Panc1 (cell line): ENCODE results near the gene ATF1. TPM values are rescaled to one million over a fixed set of nuclear protein-coding genes. Genes with fewer than 3 reads are reported as not detected.

Experiments
- ATAC-seq: fragments of 200-7000 bp; cut with Tn5 transposase; 2 replicates; pipeline ENCODE4 v1.9.1; 2020; ENCODE audit warnings: mild to moderate bottlenecking, moderate library complexity
- Bru-seq: library from RNA; stranded (reverse); fragments of 400-500 nt; gene quantifications from one replicate; lab custom pipeline; 2021; lab: Mats Ljungman, UMichigan
- BruChase-seq, 2 experiments: library from RNA; stranded (reverse); fragments of 400-500 nt; gene quantifications; one replicate each; lab custom pipeline; 2021; lab: Mats Ljungman, UMichigan
- BruUV-seq: library from RNA; stranded (reverse); fragments of 400-500 nt; replicated peaks from 2 replicates; lab custom pipeline; 2021; lab: Mats Ljungman, UMichigan
- CTCF ChIA-PET: fragments of 300-600 bp; sonication (Branson Sonifier 250); formaldehyde crosslinking; loops from one replicate; lab custom pipeline; 2022; ENCODE audit warnings: antibody characterized with exemption; lab: Charles Lee
- POLR2A ChIA-PET: fragments of 300-600 bp; sonication (Branson Sonifier 250); formaldehyde crosslinking; loops from one replicate; lab custom pipeline; 2022; ENCODE audit warnings: antibody characterized with exemption; lab: Charles Lee
- DNase-seq: peaks from one replicate; pipeline ENCODE4 v3.0.0-alpha.2; 2010; ENCODE audit warnings: low read depth, low spot score
- H3K27ac ChIP-seq: 2 replicates; pipeline ENCODE4 v1.5.1; 2011; ENCODE audit warnings: mild to moderate bottlenecking, low read length, inconsistent platforms
- H3K27me3 ChIP-seq: fragments of 200-500 bp; sonication (Bioruptor generic); 2 replicates; pipeline ENCODE4 v1.6.0; 2014; ENCODE audit warnings: low read length, inconsistent platforms; ENCODE audit not compliant: control insufficient read depth, insufficient read depth
- H3K36me3 ChIP-seq: fragments of 200-500 bp; sonication (Bioruptor generic); 2 replicates; pipeline ENCODE4 v1.5.1; 2014; ENCODE audit warnings: inconsistent platforms, mild to moderate bottlenecking, low read length, moderate library complexity; ENCODE audit not compliant: control insufficient read depth, insufficient read depth
- H3K4me1 ChIP-seq: 2 replicates; pipeline ENCODE4 v1.5.1; 2011; ENCODE audit warnings: inconsistent platforms, mild to moderate bottlenecking, low read length, moderate library complexity; ENCODE audit not compliant: control insufficient read depth, insufficient read depth
- H3K4me3 ChIP-seq, 2 experiments: 2 replicates each; pipeline ENCODE4 v1.5.1; 2011 to 2012; ENCODE audit warnings: low read depth in 2 of 2, low read length in 2 of 2, mild to moderate bottlenecking in 2 of 2, inconsistent platforms in 1 of 2, moderate library complexity in 1 of 2
- H3K9me3 ChIP-seq: fragments of 200-500 bp; sonication (Bioruptor generic); 2 replicates; pipeline ENCODE4 v1.5.1; 2014; ENCODE audit warnings: low read depth, mild to moderate bottlenecking, inconsistent platforms, low read length, moderate library complexity; ENCODE audit not compliant: control insufficient read depth, insufficient read depth
- CTCF ChIP-seq: fragments of 450-650 bp; IDR thresholded peaks from 2 replicates; pipeline ENCODE4 v1.5.1; 2017; ENCODE audit warnings: mild to moderate bottlenecking
- POLR2AphosphoS5 ChIP-seq: IDR thresholded peaks from 2 replicates; pipeline ENCODE4 v1.6.1; 2012; ENCODE audit warnings: mild to moderate bottlenecking, low read depth, low read length, moderate library complexity
- REST ChIP-seq, 2 experiments: IDR thresholded peaks; 2 replicates each; pipeline ENCODE4 v1.6.1; 2011 to 2012; ENCODE audit warnings: low read depth in 2 of 2, control low read depth in 1 of 2, low read length in 1 of 2, mild to moderate bottlenecking in 1 of 2, moderate library complexity in 1 of 2; ENCODE audit not compliant: insufficient read depth in 1 of 2
- SIN3A ChIP-seq: IDR thresholded peaks from 2 replicates; pipeline ENCODE4 v1.6.1; 2012; ENCODE audit warnings: low read depth, mild to moderate bottlenecking, low read length, moderate library complexity, borderline replicate concordance; ENCODE audit not compliant: insufficient read depth
- TCF7L2 ChIP-seq: IDR thresholded peaks from 2 replicates; pipeline ENCODE4 v1.6.1; 2011; ENCODE audit warnings: mild to moderate bottlenecking, low read depth, low read length, inconsistent platforms
- in situ Hi-C: cut with HindIII; loops from 2 replicates; pipeline ENCODE4 v1.10.0; 2016; ENCODE audit warnings: low sequenced_read_pairs, low pct_unique_long_range_greater_than_20kb
- intact Hi-C: fragments of 100-400 bp; cut with micrococcal nuclease; formaldehyde crosslinking; loops from one replicate; pipeline ENCODE4 v1.10.0; 2022; ENCODE audit not compliant: unreplicated experiment
- long read RNA-seq: library from polyadenylated mRNA; unstranded; transcript quantifications from one replicate; pipeline ENCODE4 v2.0.0, GENCODE V29; 2021; ENCODE audit not compliant: unreplicated experiment
- polyA plus RNA-seq: library from polyadenylated mRNA; unstranded; fragments of >200 nt; gene quantifications from one replicate; pipeline ENCODE4 v1.2.1, GENCODE V29; 2012; ENCODE audit warnings: missing spikeins; ENCODE audit not compliant: insufficient read length
- total RNA-seq: library from RNA; stranded (reverse); gene quantifications from one replicate; pipeline ENCODE4 v1.2.1, GENCODE V29; 2021; ENCODE audit not compliant: unreplicated experiment

Gene ATF1
- total RNA-seq (52.2 TPM), Bru-seq, nascent RNA (percentile 78 among the genes with signal in this experiment), BruChase-seq, experiment 1, labeled RNA remaining after a 2-hour chase (percentile 76 among the genes with signal in this experiment), BruChase-seq, experiment 2, labeled RNA remaining after a 6-hour chase (percentile 74 among the genes with signal in this experiment)
- polyA plus RNA-seq = 39.2 TPM
- long read RNA-seq, transcript ATF1-201 (7 exons, 2,181 nt) = major isoform, 49 of 73 reads
- long read RNA-seq, partial matches to known transcripts = 11 of 73 reads
- long read RNA-seq, other reads (novel, unspliced or antisense) = 13 of 73 reads

GRCh38 chr12:50763639-50764285 is at the start of gene ATF1:
Gene ATF1, plus strand, starts transcription at chr12:50764101. Its CDS starts 16,045 bp downstream, at chr12:50780146.
- DNase-seq (peak; percentile 61), ATAC-seq (peak; percentile 95)
- peak within 1 kb of the TSS; percentile 86 for H3K27ac ChIP-seq
- ChIA-PET POLR2A (interaction anchor here (0.6 to 0.8 kb wide), 3 partner anchors 179 to 265 kb away, joined by 3 to 14 read pairs (median 4); no protein-coding TSS in a partner anchor), CTCF (interaction anchor here (0.6 kb wide), 2 partner anchors 351 to 408 kb away, joined by 5 to 14 read pairs; no protein-coding TSS in a partner anchor)
- peak within 1 kb of the TSS; percentile 87 to 89 for H3K4me3 ChIP-seq
- peaks cover 25% of the 10 kb centered on the region for H3K4me1 ChIP-seq
- in situ Hi-C loops (no loop called here), intact Hi-C loops (no loop called here)
- no peaks in the 10 kb centered on the region for H3K9me3 ChIP-seq
- H3K27me3 ChIP-seq = no peaks in the 10 kb centered on the region
- TF ChIP-seq SIN3A (0 out of 2 replicates have a peak, but pooled peaks have one; percentile 49), CTCF (no peak), POLR2AphosphoS5 (peak; percentile 97)
- no peaks in the 10 kb centered on the region for H3K36me3 ChIP-seq
- no TSS peak for BruUV-seq

- intact Hi-C loops = no loop called here
- in situ Hi-C loops = no loop called here
- Histone ChIP-seq H3K27me3 (no peaks in the 10 kb centered on the region), H3K4me1 (no peaks in the 10 kb centered on the region), H3K4me3 (no peak overlapping the region), H3K27ac (no peak overlapping the region), H3K9me3 (no peaks in the 10 kb centered on the region), H3K36me3 (peaks cover 7% of the 10 kb centered on the region)
- POLR2A ChIA-PET = no interaction called here
- ATAC-seq = no peak
- CTCF ChIA-PET = no interaction called here
- no TSS peak for BruUV-seq
- TF ChIP-seq SIN3A = no peak
- no peak for TF ChIP-seq TCF7L2
- no peak for DNase-seq
Observed at GRCh38 chr12:50715174-50715573, 48.7 kb upstream of the ATF1 start.

GRCh38 chr12:50718760-50719159 is 45.1 kb upstream of the ATF1 start:
- POLR2A ChIA-PET = no interaction called here
- H3K4me3 ChIP-seq = no peak overlapping the region
- H3K27ac ChIP-seq = no peak overlapping the region
- no TSS peak for BruUV-seq
- DNase-seq (no peak), ATAC-seq (no peak)
- in situ Hi-C loops (no loop called here), intact Hi-C loops (no loop called here)
- TF ChIP-seq REST (IDR thresholded peaks at IDR 0.05; ENCODE audit: insufficient read depth in 1 of 2, low read depth in 2 of 2, low read length in 1 of 2) = no peak
- TF ChIP-seq TCF7L2 = no peak
- CTCF ChIA-PET = no interaction called here
- no peaks in the 10 kb centered on the region for H3K9me3 ChIP-seq
- peaks cover 16% of the 10 kb centered on the region for H3K36me3 ChIP-seq
- H3K4me1 ChIP-seq = no peaks in the 10 kb centered on the region
- H3K27me3 ChIP-seq = no peaks in the 10 kb centered on the region
